ENCODE results near the gene ZNF236. TPM values are rescaled to one million over a fixed set of nuclear protein-coding genes. Genes with fewer than 3 reads are reported as not detected.
A peak's percentile ranks its signal among the peaks of the same experiment; 100 is the strongest.
"Not testable (repeated sequence)": the region's sequence is repeated elsewhere in the genome, so short reads cannot be mapped to it uniquely, and the experiment has no call there.

ZNF236 gene
- total RNA-seq, 1 donor, result 13.6 TPM

GRCh38 chr18:76963936-76964335 is 141.6 kb downstream of the ZNF236 start:
- DNase-seq (ENCODE audit: low read depth), result no peak
- TF ChIP-seq, protein P1, sequence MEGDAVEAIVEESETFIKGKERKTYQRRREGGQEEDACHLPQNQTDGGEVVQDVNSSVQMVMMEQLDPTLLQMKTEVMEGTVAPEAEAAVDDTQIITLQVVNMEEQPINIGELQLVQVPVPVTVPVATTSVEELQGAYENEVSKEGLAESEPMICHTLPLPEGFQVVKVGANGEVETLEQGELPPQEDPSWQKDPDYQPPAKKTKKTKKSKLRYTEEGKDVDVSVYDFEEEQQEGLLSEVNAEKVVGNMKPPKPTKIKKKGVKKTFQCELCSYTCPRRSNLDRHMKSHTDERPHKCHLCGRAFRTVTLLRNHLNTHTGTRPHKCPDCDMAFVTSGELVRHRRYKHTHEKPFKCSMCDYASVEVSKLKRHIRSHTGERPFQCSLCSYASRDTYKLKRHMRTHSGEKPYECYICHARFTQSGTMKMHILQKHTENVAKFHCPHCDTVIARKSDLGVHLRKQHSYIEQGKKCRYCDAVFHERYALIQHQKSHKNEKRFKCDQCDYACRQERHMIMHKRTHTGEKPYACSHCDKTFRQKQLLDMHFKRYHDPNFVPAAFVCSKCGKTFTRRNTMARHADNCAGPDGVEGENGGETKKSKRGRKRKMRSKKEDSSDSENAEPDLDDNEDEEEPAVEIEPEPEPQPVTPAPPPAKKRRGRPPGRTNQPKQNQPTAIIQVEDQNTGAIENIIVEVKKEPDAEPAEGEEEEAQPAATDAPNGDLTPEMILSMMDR (IDR thresholded peaks at IDR 0.05; ENCODE audit: insufficient read depth, low read length), result no peak
- H3K4me3 ChIP-seq (ENCODE audit: low read depth, low read length), result no peak overlapping the region

- DNase-seq (ENCODE audit: low read depth), result not testable (repeated sequence)
Measured at GRCh38 chr18:76965555-76966151, 143.3 kb downstream of the ZNF236 start.

GRCh38 chr18:76967299-76967698 is 144.9 kb downstream of the ZNF236 start:
- DNase-seq (ENCODE audit: low read depth); H3K4me3 ChIP-seq (ENCODE audit: low read depth, low read length): not testable (repeated sequence)

More at GRCh38 chr18:76965555-76966151, 143.3 kb downstream of the ZNF236 start:
- not testable (repeated sequence) for H3K4me3 ChIP-seq (ENCODE audit: low read depth, low read length)

GRCh38 chr18:76967721-76968472 is 145.5 kb downstream of the ZNF236 start:
- no peak for DNase-seq (ENCODE audit: low read depth)
- H3K4me3 ChIP-seq (ENCODE audit: low read depth, low read length), result no peak overlapping the region
- TF ChIP-seq, protein P1 (IDR thresholded peaks at IDR 0.05; ENCODE audit: insufficient read depth, low read length), result no peak

GRCh38 chr18:76970770-76971559 is 148.6 kb downstream of the ZNF236 start:
- DNase-seq (ENCODE audit: low read depth), result no peak
- TF ChIP-seq, protein P1 (IDR thresholded peaks at IDR 0.05; ENCODE audit: insufficient read depth, low read length), result no peak
- no peak overlapping the region for H3K4me3 ChIP-seq (ENCODE audit: low read depth, low read length)

GRCh38 chr18:76972241-76972640 is 149.9 kb downstream of the ZNF236 start:
- H3K4me3 ChIP-seq (ENCODE audit: low read depth, low read length), result no peak overlapping the region
- no peak for DNase-seq (ENCODE audit: low read depth)
- TF ChIP-seq, protein P1 (IDR thresholded peaks at IDR 0.05; ENCODE audit: insufficient read depth, low read length), result no peak

DNA sequence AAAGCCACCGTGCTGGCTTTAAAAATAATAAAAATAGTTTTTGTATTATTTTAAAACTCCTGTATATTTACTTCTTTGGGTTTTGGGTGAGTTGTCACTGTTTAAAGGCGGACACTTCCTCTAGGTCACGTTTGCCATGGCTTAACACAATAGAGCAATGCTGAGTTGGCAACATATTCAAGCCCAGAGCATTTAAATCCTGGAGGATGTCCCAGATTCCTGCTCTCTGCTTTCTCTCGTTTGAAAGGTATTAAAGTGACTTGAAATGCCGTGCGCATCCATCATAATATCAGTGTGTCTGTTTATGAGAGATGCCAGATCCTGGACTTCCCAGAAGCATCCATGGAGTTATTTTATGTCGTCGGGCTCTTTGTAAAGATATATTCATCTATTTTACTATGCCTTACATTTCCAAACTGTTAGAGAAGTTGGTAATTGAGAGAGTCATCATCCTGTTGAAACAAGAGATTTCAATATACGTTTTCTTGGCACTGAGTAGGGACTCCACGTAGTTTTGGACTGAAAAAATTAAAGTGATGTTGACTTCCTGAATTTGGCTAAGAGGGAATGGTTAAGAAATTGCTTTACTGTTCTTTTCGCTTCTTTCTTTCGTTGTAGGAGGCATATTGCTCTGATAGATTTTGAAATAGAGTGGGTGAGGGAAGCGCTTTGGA is 150.6 kb downstream of the ZNF236 start:
- TF ChIP-seq, protein P1 (IDR thresholded peaks at IDR 0.05; ENCODE audit: insufficient read depth, low read length), result no peak
- peak; percentile 59 for DNase-seq (ENCODE audit: low read depth)
- H3K4me3 ChIP-seq (ENCODE audit: low read depth, low read length), result no peak overlapping the region

Data from fibroblast of the aortic adventitia (primary cell).